DOHH2 (cell line): Measurements from ENCODE around the gene STAM2.

Experiments used
- H3F3A ChIP-seq: fragments of 200-600 bp; sonication (generic), shearing (Covaris generic); 2 replicates; pipeline ENCODE4 v1.6.0; 2016; ENCODE audit warnings: antibody characterized with exemption, mild to moderate bottlenecking; ENCODE audit not compliant: control insufficient read depth, insufficient read depth
- H3K27ac ChIP-seq: fragments of 200-600 bp; sonication (generic); 2 replicates; pipeline ENCODE4 v1.5.1; 2014; ENCODE audit warnings: low read depth, mild to moderate bottlenecking, low read length, moderate library complexity
- H3K27me3 ChIP-seq: fragments of 200-600 bp; sonication (generic); 2 replicates; pipeline ENCODE4 v1.6.1; 2014; ENCODE audit warnings: mild to moderate bottlenecking, low read length, mixed read lengths; ENCODE audit not compliant: control insufficient read depth
- H3K36me3 ChIP-seq: fragments of 200-600 bp; sonication (generic); 2 replicates; pipeline ENCODE4 v1.6.1; 2014; ENCODE audit warnings: mild to moderate bottlenecking, low read length, moderate library complexity, mixed read lengths; ENCODE audit not compliant: control insufficient read depth
- H3K4me1 ChIP-seq: fragments of 200-600 bp; sonication (generic); 2 replicates; pipeline ENCODE4 v1.6.1; 2014; ENCODE audit warnings: mild to moderate bottlenecking, low read length, mixed read lengths; ENCODE audit not compliant: control insufficient read depth
- H3K4me2 ChIP-seq: fragments of 200-600 bp; sonication (generic); 2 replicates; pipeline ENCODE4 v1.6.0; 2014; ENCODE audit warnings: mild to moderate bottlenecking, low read length, moderate library complexity
- H3K4me3 ChIP-seq: fragments of 200-600 bp; sonication (generic); 2 replicates; pipeline ENCODE4 v1.5.1; 2014; ENCODE audit warnings: mild to moderate bottlenecking, low read length, mixed read lengths
- H3K79me2 ChIP-seq: fragments of 200-600 bp; sonication (generic); 2 replicates; pipeline ENCODE4 v1.6.1; 2014; ENCODE audit warnings: mild to moderate bottlenecking, low read length, mixed read lengths; ENCODE audit not compliant: control insufficient read depth
- H3K9me2 ChIP-seq: fragments of 200-600 bp; sonication (generic); replicated peaks from 2 replicates; pipeline ENCODE4 v1.6.1; 2014; ENCODE audit warnings: mild to moderate bottlenecking, low read length, mixed read lengths; ENCODE audit not compliant: control insufficient read depth
- H3K9me3 ChIP-seq: fragments of 200-600 bp; sonication (generic); 2 replicates; pipeline ENCODE4 v1.6.1; 2014; ENCODE audit warnings: antibody characterized with exemption, low read length, mixed read lengths; ENCODE audit not compliant: control insufficient read depth, insufficient read depth
- H4K20me1 ChIP-seq: fragments of 200-600 bp; sonication (generic); 2 replicates; pipeline ENCODE4 v1.6.0; 2014; ENCODE audit warnings: low read depth, mild to moderate bottlenecking, antibody characterized with exemption, low read length, moderate library complexity; ENCODE audit not compliant: control insufficient read depth, insufficient read depth
- CTCF ChIP-seq: fragments of 200-600 bp; sonication (generic); IDR thresholded peaks from one replicate; pipeline ENCODE4 v1.5.1; 2014; ENCODE audit warnings: antibody characterized with exemption, mild to moderate bottlenecking, low read depth, low read length; ENCODE audit not compliant: poor library complexity, severe bottlenecking
- EZH2phosphoT487 ChIP-seq: fragments of 200-600 bp; sonication (generic); IDR thresholded peaks from 2 replicates; pipeline ENCODE4 v1.6.1; 2017; ENCODE audit warnings: borderline replicate concordance, mild to moderate bottlenecking, antibody characterized with exemption, low read length, moderate library complexity, mixed read lengths

Gene STAM2

GRCh38 chr2:152097290-152097800 is 78.2 kb downstream of the STAM2 start:
- no peak overlapping the region for H3K4me3 ChIP-seq
- no peak overlapping the region for H3K4me2 ChIP-seq
- peaks cover 40% of the 10 kb centered on the region for H3K27me3 ChIP-seq

GRCh38 chr2:152095146-152095545 is 80.4 kb downstream of the STAM2 start:
- Histone ChIP-seq H4K20me1 (no peaks in the 10 kb centered on the region), H3K9me3 (no peaks in the 10 kb centered on the region), H3K4me2 (no peak overlapping the region), H3K27me3 (peaks cover 29% of the 10 kb centered on the region), H3K36me3 (no peaks in the 10 kb centered on the region), H3K4me1 (no peaks in the 10 kb centered on the region; the same call in 1 of the 2 replicates), H3K79me2 (no peaks in the 10 kb centered on the region), H3F3A (no peaks in the 10 kb centered on the region), H3K27ac (no peak overlapping the region), H3K4me3 (no peak overlapping the region), H3K9me2 (no peaks in the 10 kb centered on the region)
- TF ChIP-seq CTCF, result no peak
- no peak for TF ChIP-seq EZH2phosphoT487

More at GRCh38 chr2:152097290-152097800, 78.2 kb downstream of the STAM2 start:
- Histone ChIP-seq H3K36me3 (no peaks in the 10 kb centered on the region), H3K9me2 (no peaks in the 10 kb centered on the region), H3K27ac (no peak overlapping the region), H3K9me3 (no peaks in the 10 kb centered on the region), H4K20me1 (no peaks in the 10 kb centered on the region), H3F3A (no peaks in the 10 kb centered on the region), H3K4me1 (no peaks in the 10 kb centered on the region; the same call in 1 of the 2 replicates), H3K79me2 (no peaks in the 10 kb centered on the region)
- TF ChIP-seq EZH2phosphoT487, result no peak
- TF ChIP-seq CTCF, result no peak

GRCh38 chr2:152094014-152094413 is 81.5 kb downstream of the STAM2 start:
- Histone ChIP-seq H3K27ac (no peak overlapping the region), H3K27me3 (peaks cover 21% of the 10 kb centered on the region), H3K4me3 (no peak overlapping the region), H3K9me2 (no peaks in the 10 kb centered on the region), H3K36me3 (no peaks in the 10 kb centered on the region), H3F3A (no peaks in the 10 kb centered on the region), H4K20me1 (no peaks in the 10 kb centered on the region), H3K4me2 (no peak overlapping the region), H3K9me3 (no peaks in the 10 kb centered on the region), H3K79me2 (no peaks in the 10 kb centered on the region), H3K4me1 (no peaks in the 10 kb centered on the region; the same call in 1 of the 2 replicates)
- TF ChIP-seq CTCF (no peak), EZH2phosphoT487 (no peak)
